Fibroblast of the aortic adventitia (primary cell): ENCODE measurements around the gene SNX2. TPM values are rescaled to one million over a fixed set of nuclear protein-coding genes. Genes with fewer than 3 reads are reported as not detected.

ENCODE experiments used
- DNase-seq: peaks from one replicate; pipeline ENCODE4 v3.0.0-alpha.2; 2010; ENCODE audit warnings: low read depth
- H3K4me3 ChIP-seq: 2 replicates; pipeline ENCODE4 v1.5.1; 2011; ENCODE audit warnings: low read depth, mild to moderate bottlenecking, control low read depth, low read length, moderate library complexity
- total RNA-seq: library from RNA; depleted of rRNA; stranded (reverse); fragments of >200 nt; gene quantifications from 2 replicates; pipeline ENCODE4 v1.2.3, GENCODE V29; 2012; ENCODE audit warnings: low replicate concordance
- TF ChIP-seq, protein P1 (sequence below): IDR thresholded peaks from 2 replicates; pipeline ENCODE4 v1.5.1; 2011; ENCODE audit warnings: mild to moderate bottlenecking, low read length, control low read depth, inconsistent platforms; ENCODE audit not compliant: insufficient read depth

SNX2 gene, protein sequence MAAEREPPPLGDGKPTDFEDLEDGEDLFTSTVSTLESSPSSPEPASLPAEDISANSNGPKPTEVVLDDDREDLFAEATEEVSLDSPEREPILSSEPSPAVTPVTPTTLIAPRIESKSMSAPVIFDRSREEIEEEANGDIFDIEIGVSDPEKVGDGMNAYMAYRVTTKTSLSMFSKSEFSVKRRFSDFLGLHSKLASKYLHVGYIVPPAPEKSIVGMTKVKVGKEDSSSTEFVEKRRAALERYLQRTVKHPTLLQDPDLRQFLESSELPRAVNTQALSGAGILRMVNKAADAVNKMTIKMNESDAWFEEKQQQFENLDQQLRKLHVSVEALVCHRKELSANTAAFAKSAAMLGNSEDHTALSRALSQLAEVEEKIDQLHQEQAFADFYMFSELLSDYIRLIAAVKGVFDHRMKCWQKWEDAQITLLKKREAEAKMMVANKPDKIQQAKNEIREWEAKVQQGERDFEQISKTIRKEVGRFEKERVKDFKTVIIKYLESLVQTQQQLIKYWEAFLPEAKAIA
- total RNA-seq = 89.4 and 184 TPM in 2 replicates

- H3K4me3 ChIP-seq = peak within 1 kb of the TSS; percentile 92
- peak; percentile 75 for DNase-seq
Observed at GRCh38 chr5:122774861-122775549, at the start of gene SNX2. Gene SNX2 (plus strand): TSS chr5:122775080. CDS start chr5:122775104, 24 bp downstream.

GRCh38 chr5:122727112-122727541 lies 47.8 kb upstream of the SNX2 start:
- DNase-seq = peak; percentile 89
- peak overlapping the region; percentile 29 for H3K4me3 ChIP-seq
- TF ChIP-seq, protein P1, sequence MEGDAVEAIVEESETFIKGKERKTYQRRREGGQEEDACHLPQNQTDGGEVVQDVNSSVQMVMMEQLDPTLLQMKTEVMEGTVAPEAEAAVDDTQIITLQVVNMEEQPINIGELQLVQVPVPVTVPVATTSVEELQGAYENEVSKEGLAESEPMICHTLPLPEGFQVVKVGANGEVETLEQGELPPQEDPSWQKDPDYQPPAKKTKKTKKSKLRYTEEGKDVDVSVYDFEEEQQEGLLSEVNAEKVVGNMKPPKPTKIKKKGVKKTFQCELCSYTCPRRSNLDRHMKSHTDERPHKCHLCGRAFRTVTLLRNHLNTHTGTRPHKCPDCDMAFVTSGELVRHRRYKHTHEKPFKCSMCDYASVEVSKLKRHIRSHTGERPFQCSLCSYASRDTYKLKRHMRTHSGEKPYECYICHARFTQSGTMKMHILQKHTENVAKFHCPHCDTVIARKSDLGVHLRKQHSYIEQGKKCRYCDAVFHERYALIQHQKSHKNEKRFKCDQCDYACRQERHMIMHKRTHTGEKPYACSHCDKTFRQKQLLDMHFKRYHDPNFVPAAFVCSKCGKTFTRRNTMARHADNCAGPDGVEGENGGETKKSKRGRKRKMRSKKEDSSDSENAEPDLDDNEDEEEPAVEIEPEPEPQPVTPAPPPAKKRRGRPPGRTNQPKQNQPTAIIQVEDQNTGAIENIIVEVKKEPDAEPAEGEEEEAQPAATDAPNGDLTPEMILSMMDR = no peak

More at GRCh38 chr5:122774861-122775549, at the start of gene SNX2:
- TF ChIP-seq, protein P1 = peak; percentile 38

DNA sequence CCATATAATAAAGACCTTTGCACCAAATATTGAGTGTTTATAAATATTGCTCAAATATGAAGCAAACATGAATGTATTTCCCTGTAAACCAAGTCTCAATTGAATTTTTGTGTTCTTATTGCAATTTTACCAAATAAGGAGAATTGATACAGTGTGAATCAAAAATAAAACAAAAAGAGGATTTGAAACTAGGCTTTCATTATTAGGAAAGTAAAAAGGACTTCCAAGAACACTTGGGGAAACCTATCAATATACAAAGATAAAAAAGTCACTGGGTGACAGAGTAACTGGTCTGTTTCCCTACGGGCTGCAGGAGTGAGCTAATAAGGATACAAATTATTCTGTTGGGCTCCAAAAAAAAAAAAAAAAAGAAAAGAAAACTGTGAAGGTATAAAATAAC lies 44.8 kb upstream of the SNX2 start:
- TF ChIP-seq, protein P1 = no peak
- DNase-seq = no peak
- H3K4me3 ChIP-seq = no peak overlapping the region

DNA sequence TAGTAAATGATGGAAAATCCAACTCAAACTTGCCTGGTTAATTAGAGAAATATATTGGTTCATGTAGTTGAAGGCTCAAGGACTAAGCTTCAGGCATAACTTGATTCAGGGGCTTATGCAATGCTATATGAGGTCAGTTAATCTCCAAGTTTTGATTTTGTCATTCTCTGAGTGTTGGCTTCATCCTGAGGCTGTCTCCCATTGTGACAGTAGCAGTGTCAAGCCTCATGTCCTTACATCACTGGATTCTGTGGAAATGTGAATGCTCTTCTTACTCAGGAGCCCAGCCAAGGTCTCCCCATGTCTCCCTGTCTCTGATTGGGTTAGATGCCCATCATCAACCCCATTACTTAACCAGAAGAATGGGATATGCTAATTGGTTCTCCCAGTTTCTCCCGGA lies 44.4 kb upstream of the SNX2 start:
- TF ChIP-seq, protein P1 = no peak
- DNase-seq = no peak
- no peak overlapping the region for H3K4me3 ChIP-seq

DNA sequence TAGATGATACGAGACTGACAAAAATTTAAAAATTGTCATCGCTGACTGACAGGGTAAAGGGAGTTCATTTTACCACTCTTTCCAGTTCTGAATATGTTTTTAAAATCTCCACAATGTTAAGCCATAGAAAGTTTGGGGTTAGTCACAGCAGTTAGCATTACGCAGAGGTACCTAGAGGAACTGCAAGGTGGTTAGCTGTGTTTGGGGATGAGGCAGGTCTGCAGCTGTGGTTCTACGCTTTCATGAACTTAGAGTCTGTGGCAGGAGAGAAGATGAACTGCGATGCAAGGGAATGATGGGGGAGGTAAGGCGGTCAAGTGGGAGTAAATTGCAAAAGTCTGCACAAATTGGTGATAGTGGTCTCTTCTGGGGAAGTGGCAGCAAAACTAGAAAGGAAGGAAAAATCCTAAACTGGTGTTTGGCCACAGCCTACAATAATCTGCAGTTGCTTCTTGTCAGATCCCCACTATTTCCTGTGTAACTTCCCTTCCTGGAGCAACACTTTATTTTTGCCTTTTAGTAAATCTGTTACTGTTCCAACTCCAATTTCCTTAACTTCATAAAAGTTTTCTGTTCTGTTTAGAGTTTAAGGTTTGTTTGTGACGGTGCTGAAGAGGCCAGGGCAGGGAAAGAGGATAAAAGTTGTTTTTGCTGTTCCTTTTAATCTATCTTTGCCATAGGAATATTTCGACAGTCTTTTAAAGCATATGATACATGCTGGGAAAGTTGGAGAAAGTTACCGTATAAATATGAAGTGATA lies 38.6 kb upstream of the SNX2 start:
- H3K4me3 ChIP-seq = no peak overlapping the region
- TF ChIP-seq, protein P1 = no peak
- no peak for DNase-seq

DNA sequence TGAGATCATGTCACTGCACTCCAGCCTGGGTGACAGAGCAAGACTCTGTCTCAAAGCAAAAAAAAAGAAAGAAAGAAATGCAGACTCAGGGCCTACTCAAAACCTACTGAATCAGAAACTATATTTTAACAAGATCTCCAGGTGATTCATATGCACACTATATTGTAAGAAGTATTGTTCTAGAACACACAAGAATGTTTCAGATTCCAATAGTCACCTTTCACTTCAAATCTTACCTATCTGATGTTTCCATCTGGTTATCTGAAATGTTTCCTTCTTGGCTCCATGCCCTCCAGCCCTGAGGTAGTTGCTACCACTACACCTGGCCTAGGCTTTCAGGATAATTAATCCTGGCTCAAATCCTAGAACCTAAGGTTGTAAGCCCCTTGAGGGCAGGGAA lies 36.8 kb upstream of the SNX2 start:
- no peak for DNase-seq
- TF ChIP-seq, protein P1 = no peak
- no peak overlapping the region for H3K4me3 ChIP-seq
